Neural crest cell (in vitro differentiated cells): ENCODE results near the gene KIAA0040. TPM values are rescaled to one million over a fixed set of nuclear protein-coding genes. Genes with fewer than 3 reads are reported as not detected.

ENCODE experiments used
- DNase-seq: peaks from one replicate; pipeline ENCODE4 v3.0.0; 2021; ENCODE audit warnings: low read depth, mixed read lengths, low spot score
- H3K27ac Mint-ChIP-seq: one replicate; pipeline ENCODE4 v1.8.0; 2021; ENCODE audit warnings: mild to moderate bottlenecking, mixed read lengths; ENCODE audit not compliant: unreplicated experiment
- H3K27me3 Mint-ChIP-seq: 2 replicates; pipeline ENCODE4 v1.8.0; 2021; ENCODE audit warnings: low read depth, mild to moderate bottlenecking, mixed read lengths
- H3K36me3 Mint-ChIP-seq: 2 replicates; pipeline ENCODE4 v1.8.0; 2021; ENCODE audit warnings: low read depth, mild to moderate bottlenecking, mixed read lengths
- H3K4me1 Mint-ChIP-seq: 2 replicates; pipeline ENCODE4 v1.8.0; 2021; ENCODE audit warnings: mixed read lengths
- H3K4me3 Mint-ChIP-seq: one replicate; pipeline ENCODE4 v1.8.0; 2021; ENCODE audit warnings: mild to moderate bottlenecking, mixed read lengths
- H3K9me3 Mint-ChIP-seq: 2 replicates; pipeline ENCODE4 v1.8.0; 2021; ENCODE audit warnings: mixed read lengths
- CTCF ChIP-seq: fragments of 200-600 bp; sonication (generic); conservative IDR thresholded peaks from 2 replicates; pipeline ENCODE4 v1.5.0; 2021; ENCODE audit warnings: antibody characterized with exemption, mild to moderate bottlenecking
- total RNA-seq: library from RNA; stranded (reverse); gene quantifications from 2 replicates; pipeline ENCODE4 v1.2.1, GENCODE V29; 2021

Gene KIAA0040
- total RNA-seq, 1 donor from 2014 or later: 0.42 TPM

GRCh38 chr1:175131095-175131494 lies 61.5 kb downstream of the KIAA0040 start:
- H3K4me1 Mint-ChIP-seq: peaks cover 16% of the 10 kb centered on the region
- H3K36me3 Mint-ChIP-seq: no peaks in the 10 kb centered on the region
- no peak overlapping the region for H3K4me3 Mint-ChIP-seq
- no peak overlapping the region for H3K27ac Mint-ChIP-seq
- no peak for TF ChIP-seq CTCF
- peaks cover 9% of the 10 kb centered on the region for H3K27me3 Mint-ChIP-seq
- H3K9me3 Mint-ChIP-seq: no peaks in the 10 kb centered on the region
- no peak for DNase-seq

GRCh38 chr1:175130649-175131045 lies 61.9 kb downstream of the KIAA0040 start:
- Mint-ChIP-seq H3K4me1 (peaks cover 16% of the 10 kb centered on the region), H3K27me3 (peaks cover 6% of the 10 kb centered on the region), H3K27ac (no peak overlapping the region), H3K36me3 (no peaks in the 10 kb centered on the region), H3K4me3 (no peak overlapping the region), H3K9me3 (no peaks in the 10 kb centered on the region)
- TF ChIP-seq CTCF: no peak
- no peak for DNase-seq

GRCh38 chr1:175129997-175130648 lies 62.5 kb downstream of the KIAA0040 start:
- Mint-ChIP-seq H3K27me3 (peaks cover 6% of the 10 kb centered on the region), H3K4me1 (peaks cover 16% of the 10 kb centered on the region), H3K4me3 (no peak overlapping the region), H3K9me3 (no peaks in the 10 kb centered on the region), H3K36me3 (no peaks in the 10 kb centered on the region), H3K27ac (peak overlapping the region; percentile 87)
- no peak for DNase-seq
- peak; percentile 18 for TF ChIP-seq CTCF

GRCh38 chr1:175129644-175129996 lies 63.0 kb downstream of the KIAA0040 start:
- Mint-ChIP-seq H3K27me3 (peaks cover 4% of the 10 kb centered on the region), H3K36me3 (no peaks in the 10 kb centered on the region), H3K9me3 (no peaks in the 10 kb centered on the region), H3K4me3 (no peak overlapping the region), H3K27ac (peak overlapping the region; percentile 87), H3K4me1 (peaks cover 16% of the 10 kb centered on the region)
- no peak for DNase-seq
- no peak for TF ChIP-seq CTCF

- H3K36me3 Mint-ChIP-seq: no peaks in the 10 kb centered on the region
- TF ChIP-seq CTCF: no peak
- no peak overlapping the region for H3K27ac Mint-ChIP-seq
- peaks cover 2% of the 10 kb centered on the region for H3K27me3 Mint-ChIP-seq
- peaks cover 16% of the 10 kb centered on the region for H3K4me1 Mint-ChIP-seq
- no peak for DNase-seq
- H3K4me3 Mint-ChIP-seq: no peak overlapping the region
- H3K9me3 Mint-ChIP-seq: no peaks in the 10 kb centered on the region
Observed at GRCh38 chr1:175129182-175129581, 63.4 kb downstream of the KIAA0040 start.
